Osteoblast (primary cell): Measurements from ENCODE around the gene SMIM11. TPM values are rescaled to one million over a fixed set of nuclear protein-coding genes. Genes with fewer than 3 reads are reported as not detected.

Source experiments
- DNase-seq: peaks from one replicate; pipeline ENCODE4 v3.0.0; 2011; ENCODE audit warnings: low spot score, mixed read lengths; ENCODE audit not compliant: insufficient read length; ENCODE audit errors: missing footprints
- H2AFZ ChIP-seq: 2 replicates; pipeline ENCODE4 v1.6.0; 2011; ENCODE audit warnings: mild to moderate bottlenecking, low read length
- H3K27ac ChIP-seq: 2 replicates; pipeline ENCODE4 v1.5.1; 2011; ENCODE audit warnings: mild to moderate bottlenecking, low read depth, low read length, moderate library complexity
- H3K27me3 ChIP-seq: 2 replicates; pipeline ENCODE4 v1.6.0; 2012; ENCODE audit warnings: mild to moderate bottlenecking, control low read depth, inconsistent platforms, low read length, moderate library complexity; ENCODE audit not compliant: insufficient read depth
- H3K36me3 ChIP-seq: 2 replicates; pipeline ENCODE4 v1.5.1; 2011; ENCODE audit warnings: mild to moderate bottlenecking, low read length, control low read depth, moderate library complexity; ENCODE audit not compliant: insufficient read depth
- H3K4me1 ChIP-seq: 2 replicates; pipeline ENCODE4 v1.5.1; 2011; ENCODE audit warnings: mild to moderate bottlenecking, low read length, control low read depth, moderate library complexity; ENCODE audit not compliant: insufficient read depth
- H3K4me2 ChIP-seq: 2 replicates; pipeline ENCODE4 v1.6.0; 2011; ENCODE audit warnings: mild to moderate bottlenecking, low read length; ENCODE audit not compliant: insufficient read depth
- H3K4me3 ChIP-seq: fragments of 200-600 bp; sonication (generic); 3 replicates; pipeline ENCODE4 v1.5.1; 2012; ENCODE audit warnings: mild to moderate bottlenecking, low read length, inconsistent platforms; ENCODE audit not compliant: insufficient read depth
- H3K79me2 ChIP-seq: 2 replicates; pipeline ENCODE4 v1.6.0; 2012; ENCODE audit warnings: mild to moderate bottlenecking, low read length, control low read depth, inconsistent platforms; ENCODE audit not compliant: insufficient read depth
- H3K9me3 ChIP-seq: 2 replicates; pipeline ENCODE4 v1.5.1; 2011; ENCODE audit warnings: low read depth, low read length, control low read depth
- H4K20me1 ChIP-seq: 2 replicates; pipeline ENCODE4 v1.6.0; 2012; ENCODE audit warnings: mild to moderate bottlenecking, low read length, control low read depth; ENCODE audit not compliant: insufficient read depth
- CTCF ChIP-seq: IDR thresholded peaks from 2 replicates; pipeline ENCODE4 v1.5.1; 2011; ENCODE audit warnings: mild to moderate bottlenecking, low read depth, low read length, moderate library complexity; ENCODE audit errors: extremely low read depth
- total RNA-seq: library from RNA; depleted of rRNA; stranded (reverse); fragments of >200 nt; gene quantifications from 2 replicates; pipeline ENCODE4 v1.2.3, GENCODE V29; 2012

Gene SMIM11
- total RNA-seq, 1 donor = 18.5 TPM

GRCh38 chr21:34333121-34333739 is 42.1 kb upstream of the SMIM11 start:
- H3K9me3 ChIP-seq = no peaks in the 10 kb centered on the region
- H3K79me2 ChIP-seq = no peaks in the 10 kb centered on the region
- peak overlapping the region; percentile 48 for H2AFZ ChIP-seq
- no peak for TF ChIP-seq CTCF
- peak overlapping the region; percentile 31 for H3K4me3 ChIP-seq
- H3K36me3 ChIP-seq = no peaks in the 10 kb centered on the region
- no peaks in the 10 kb centered on the region for H3K27me3 ChIP-seq
- H4K20me1 ChIP-seq = no peaks in the 10 kb centered on the region
- H3K4me2 ChIP-seq = peak overlapping the region; percentile 68
- H3K27ac ChIP-seq = no peak overlapping the region
- peak; percentile 77 for DNase-seq
- peaks cover 29% of the 10 kb centered on the region for H3K4me1 ChIP-seq

GRCh38 chr21:34335316-34335715 is 40.0 kb upstream of the SMIM11 start:
- H3K4me3 ChIP-seq = no peak overlapping the region
- H3K79me2 ChIP-seq = no peaks in the 10 kb centered on the region
- H3K27ac ChIP-seq = no peak overlapping the region
- H3K4me2 ChIP-seq = no peak overlapping the region
- H3K9me3 ChIP-seq = no peaks in the 10 kb centered on the region
- no peaks in the 10 kb centered on the region for H3K27me3 ChIP-seq
- no peak for DNase-seq
- no peaks in the 10 kb centered on the region for H4K20me1 ChIP-seq
- H2AFZ ChIP-seq = no peak overlapping the region
- H3K36me3 ChIP-seq = no peaks in the 10 kb centered on the region
- peaks cover 29% of the 10 kb centered on the region for H3K4me1 ChIP-seq
- TF ChIP-seq CTCF = no peak

GRCh38 chr21:34336245-34336644 is 39.1 kb upstream of the SMIM11 start:
- no peaks in the 10 kb centered on the region for H3K9me3 ChIP-seq
- H3K4me2 ChIP-seq = peak overlapping the region; percentile 11
- no peak for TF ChIP-seq CTCF
- no peaks in the 10 kb centered on the region for H3K36me3 ChIP-seq
- H3K79me2 ChIP-seq = no peaks in the 10 kb centered on the region
- no peak overlapping the region for H2AFZ ChIP-seq
- H3K27me3 ChIP-seq = no peaks in the 10 kb centered on the region
- no peak overlapping the region for H3K27ac ChIP-seq
- no peaks in the 10 kb centered on the region for H4K20me1 ChIP-seq
- no peak for DNase-seq
- no peak overlapping the region for H3K4me3 ChIP-seq
- peaks cover 29% of the 10 kb centered on the region for H3K4me1 ChIP-seq

- Histone ChIP-seq H3K36me3 (no peaks in the 10 kb centered on the region), H3K4me3 (no peak overlapping the region), H4K20me1 (no peaks in the 10 kb centered on the region), H3K4me2 (peak overlapping the region; percentile 11), H2AFZ (peak overlapping the region; percentile 54), H3K27ac (peak overlapping the region; percentile 34), H3K9me3 (no peaks in the 10 kb centered on the region), H3K27me3 (no peaks in the 10 kb centered on the region), H3K4me1 (peaks cover 29% of the 10 kb centered on the region), H3K79me2 (no peaks in the 10 kb centered on the region)
- no peak for TF ChIP-seq CTCF
- peak; percentile 88 for DNase-seq
These were observed 38.4 kb upstream of the SMIM11 start for GRCh38 chr21:34336756-34337391.
